K562 (cell line): ENCODE measurements around the gene PKD1L1. TPM values are rescaled to one million over a fixed set of nuclear protein-coding genes. Genes with fewer than 3 reads are reported as not detected.

ENCODE experiments used
- ATAC-seq: fragments of 200-7000 bp; cut with Tn5 transposase; 3 replicates; pipeline ENCODE4 v1.9.1; 2020; ENCODE audit warnings: moderate library complexity
- BruUV-seq: library from RNA; stranded (reverse); fragments of 400-500 nt; replicated peaks from 2 replicates; lab custom pipeline; 2021; lab: Mats Ljungman, UMichigan
- CTCF ChIA-PET: fragments of 300-600 bp; formaldehyde crosslinking; extraction: SDS; loops from one replicate; lab custom pipeline; 2021; ENCODE audit warnings: low intra/inter-chr PET ratio; lab: Yijun Ruan, JAX
- POLR2A ChIA-PET: fragments of 300-600, 350-650 bp; sonication (Branson Sonifier 250); formaldehyde crosslinking; extraction: SDS; loops from one replicate; lab custom pipeline; 2021; ENCODE audit warnings: antibody characterized with exemption, inconsistent platforms; lab: Yijun Ruan, JAX
- DNase-seq, 4 experiments: peaks; one replicate each; pipeline versions ENCODE4 v3.0.0 to v3.0.0-alpha.2; 2011 to 2018; ENCODE audit warnings: low spot score in 3 of 4, mixed read lengths in 3 of 4; ENCODE audit errors: extremely low read depth in 1 of 4
- FAIRE-seq: peaks from 2 replicates; lab custom pipeline; 2011; peaks lifted over from hg19 to GRCh38; lab: Jason Lieb, UNC
- H2AFZ ChIP-seq: 2 replicates; pipeline ENCODE4 v1.6.0; 2011; ENCODE audit warnings: low read depth, low read length, control low read depth, inconsistent platforms
- H3K27ac ChIP-seq: fragments of 200-600 bp; 3 replicates; pipeline ENCODE4 v1.8.0; 2011; ENCODE audit warnings: low read depth, mild to moderate bottlenecking, control low read depth, inconsistent platforms, low read length, moderate library complexity, mixed read lengths; ENCODE audit errors: extremely low read depth
- H3K27me3 ChIP-seq, 2 experiments: fragments of 300-600 bp in 1 of 2; 2 replicates in 1 of 2; 3 replicates in 1 of 2; pipeline versions ENCODE4 v1.6.0 to v1.8.0; 2011; ENCODE audit warnings: inconsistent platforms in 2 of 2, low read length in 2 of 2, mild to moderate bottlenecking in 1 of 2, mixed read lengths in 1 of 2, moderate library complexity in 1 of 2; ENCODE audit not compliant: control insufficient read depth in 2 of 2, insufficient read depth in 2 of 2
- H3K36me3 ChIP-seq: fragments of 300-600 bp; 3 replicates; pipeline ENCODE4 v1.8.0; 2011; ENCODE audit warnings: mild to moderate bottlenecking, low read length, inconsistent platforms; ENCODE audit not compliant: control insufficient read depth, insufficient read depth
- H3K4me1 ChIP-seq, 2 experiments: fragments of 200-600 bp in 1 of 2; replicated peaks in 1 of 2; 2 replicates in 1 of 2; 3 replicates in 1 of 2; pipeline versions ENCODE4 v1.5.1 to v1.8.0; 2011; ENCODE audit warnings: inconsistent platforms in 2 of 2, low read length in 2 of 2, mild to moderate bottlenecking in 1 of 2, mixed read lengths in 1 of 2, moderate library complexity in 1 of 2; ENCODE audit not compliant: control insufficient read depth in 2 of 2, insufficient read depth in 2 of 2
- H3K4me2 ChIP-seq: 2 replicates; pipeline ENCODE4 v1.6.1; 2011; ENCODE audit warnings: low read length, control low read depth, inconsistent platforms, mixed read lengths; ENCODE audit not compliant: insufficient read depth
- H3K4me3 ChIP-seq: fragments of 200-600 bp; sonication (generic), shearing (Covaris generic); 2 replicates; pipeline ENCODE4 v1.5.1; 2016; ENCODE audit warnings: control low read depth, inconsistent platforms
- H3K79me2 ChIP-seq: fragments of 200-600 bp; 3 replicates; pipeline ENCODE4 v1.8.0; 2011; ENCODE audit warnings: low read length, inconsistent platforms; ENCODE audit not compliant: control insufficient read depth, insufficient read depth
- H3K9ac ChIP-seq, 2 experiments: 2 replicates each; pipeline versions ENCODE4 v1.6.0 to v1.6.1; 2011; ENCODE audit warnings: low read depth in 2 of 2, low read length in 2 of 2, control low read depth in 1 of 2, inconsistent platforms in 1 of 2, mild to moderate bottlenecking in 1 of 2, mixed read lengths in 1 of 2; ENCODE audit not compliant: insufficient read depth in 1 of 2
- H3K9me1 ChIP-seq: one replicate; pipeline ENCODE4 v1.6.0; 2011; ENCODE audit warnings: inconsistent platforms, mild to moderate bottlenecking, low read length, moderate library complexity; ENCODE audit not compliant: control insufficient read depth, insufficient read depth
- H3K9me3 ChIP-seq: replicated peaks from 2 replicates; pipeline ENCODE4 v1.5.1; 2011; ENCODE audit warnings: low read depth, low read length, inconsistent platforms; ENCODE audit not compliant: control insufficient read depth, insufficient read depth
- H4K20me1 ChIP-seq: replicated peaks from 2 replicates; pipeline ENCODE4 v1.6.1; 2011; ENCODE audit warnings: low read length, inconsistent platforms, mixed read lengths; ENCODE audit not compliant: control insufficient read depth, insufficient read depth
- KDM4B ChIP-seq, 2 experiments: fragments of 450-650 bp in 1 of 2; sonication (generic) in 1 of 2; IDR thresholded peaks; 2 replicates each; pipeline ENCODE4 v1.6.1; 2016 to 2017; ENCODE audit warnings: borderline replicate concordance in 2 of 2, antibody characterized with exemption in 1 of 2, low read depth in 1 of 2, mild to moderate bottlenecking in 1 of 2
- KHSRP ChIP-seq: fragments of 450-650 bp; IDR thresholded peaks from 2 replicates; pipeline ENCODE4 v1.6.1; 2017
- NCOA2 ChIP-seq, 2 experiments: fragments of 450-650 bp; IDR thresholded peaks; 2 replicates each; pipeline ENCODE4 v1.6.1; 2018; ENCODE audit warnings: mild to moderate bottlenecking in 2 of 2, moderate library complexity in 1 of 2; ENCODE audit not compliant: partially characterized antibody in 2 of 2
- TCF7 ChIP-seq: sonication (generic); IDR thresholded peaks from 2 replicates; pipeline ENCODE4 v1.6.1; 2016; ENCODE audit warnings: antibody characterized with exemption, borderline replicate concordance
- U2AF2 ChIP-seq: fragments of 200-400 bp; formaldehyde crosslinking; optimal IDR thresholded peaks from 2 replicates; pipeline ENCODE3; 2017; ENCODE audit warnings: low read depth, mild to moderate bottlenecking, low read length
- ZFX ChIP-seq: sonication (generic); formaldehyde crosslinking; IDR thresholded peaks from 2 replicates; pipeline ENCODE4 v1.8.0; 2022; ENCODE audit warnings: mild to moderate bottlenecking, missing genetic modification reagents, moderate library complexity
- ZNF124 ChIP-seq: sonication (generic); formaldehyde crosslinking; IDR thresholded peaks from 2 replicates; pipeline ENCODE4 v1.8.1; 2022; ENCODE audit warnings: missing genetic modification reagents
- ZNF75A ChIP-seq: fragments of 450-650 bp; formaldehyde crosslinking; IDR thresholded peaks from 2 replicates; pipeline ENCODE4 v1.4.0; 2020; ENCODE audit warnings: mild to moderate bottlenecking
- WGBS: fragments of 100-300 bp; shearing (Covaris generic); methylation state at CpG from one replicate; pipeline ENCODE4 v1.1.6; 2016; ENCODE audit warnings: low coverage, mixed read lengths; ENCODE audit not compliant: insufficient coverage; ENCODE audit errors: missing lambda C conversion rate; 5-methylcytosine and 5-hydroxymethylcytosine counted together
- in situ Hi-C: fragments of 300-500 bp; cut with MboI; formaldehyde crosslinking; loops from 4 replicates; pipeline ENCODE4 v1.15.0; 2018; ENCODE audit warnings: inconsistent platforms, mixed read lengths
- intact Hi-C: fragments of 100-400 bp; cut with micrococcal nuclease; formaldehyde crosslinking; loops from 2 replicates; pipeline ENCODE4 v1.14.2; 2022
- polyA plus RNA-seq, 8 experiments: library from polyadenylated mRNA; depleted of rRNA in 4 of 8; stranded (reverse) in 5 of 8; unstranded in 3 of 8; fragments of >200 nt; fragmentation: Nextera tagmentation in 2 of 8; fragmentation: Illumina TruSeq in 1 of 8; extraction: Ambion mirVana in 2 of 8; extraction: Trizol in 1 of 8; gene quantifications; 2 replicates each; pipeline versions ENCODE4 v1.2.1 to v1.2.3, GENCODE V29; 2011 to 2014; ENCODE audit warnings: inconsistent platforms in 1 of 8, missing spikeins in 1 of 8
- total RNA-seq, 7 experiments: library from RNA; depleted of rRNA in 6 of 7; stranded (reverse); fragments of >200 nt in 6 of 7; fragmentation: Illumina TruSeq in 2 of 7; extraction: Trizol in 2 of 7; gene quantifications; 2 replicates each; pipeline versions ENCODE4 v1.2.1 to v1.2.3, GENCODE V29; 2011 to 2021; ENCODE audit warnings: low replicate concordance in 1 of 7

PKD1L1 gene
- total and polyA plus RNA-seq, 9 of the 15 experiments (the other 6 are each of a cell fraction or from before 2014, with no cell fraction given) = 0.01 to 0.02 TPM; not detected in 7

DNA sequence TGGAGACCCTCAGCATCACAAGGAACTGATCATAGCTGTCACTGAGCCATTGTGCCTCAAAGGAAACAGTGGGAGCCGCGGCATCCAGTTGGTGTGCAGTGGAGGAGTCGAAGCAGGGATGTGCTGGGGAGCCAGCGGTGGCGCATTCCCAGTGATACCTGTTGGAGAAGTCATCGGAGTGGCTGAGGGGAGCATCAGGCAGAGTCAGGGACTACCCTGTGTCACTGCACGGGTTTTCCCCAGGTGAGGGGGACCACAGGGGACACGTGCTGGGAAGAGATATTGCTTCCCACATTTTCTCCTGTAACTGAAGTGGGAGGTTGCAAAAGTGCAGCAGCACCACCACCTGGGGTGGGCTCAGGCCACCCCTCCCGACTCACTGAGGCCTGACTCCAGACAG is 57.7 kb downstream of the PKD1L1 start:
- H3K79me2 ChIP-seq = no peaks in the 10 kb centered on the region
- no peaks in the 10 kb centered on the region; the same call in 1 of the 2 replicates for H4K20me1 ChIP-seq
- ATAC-seq (no peak), DNase-seq (no peak), FAIRE-seq (no peak)
- H3K9ac ChIP-seq = no peak overlapping the region
- no peak for TF ChIP-seq KHSRP
- no peak for TF ChIP-seq NCOA2 (IDR thresholded peaks at IDR 0.05; ENCODE audit: partially characterized antibody in 2 of 2)
- no peaks in the 10 kb centered on the region for H3K36me3 ChIP-seq
- in situ Hi-C loops (no loop called here), intact Hi-C loops (no loop called here)
- ChIA-PET CTCF (no interaction called here), POLR2A (no interaction called here)
- no peak overlapping the region for H2AFZ ChIP-seq
- no peak overlapping the region for H3K4me2 ChIP-seq
- no peaks in the 10 kb centered on the region for H3K4me1 ChIP-seq
- no peaks in the 10 kb centered on the region for H3K9me3 ChIP-seq
- no peak overlapping the region for H3K27ac ChIP-seq
- WGBS = 0% methylated on average over 8 of the region's 9 CpGs
- BruUV-seq = no TSS peak
- H3K9me1 ChIP-seq = no peaks in the 10 kb centered on the region
- no peak overlapping the region for H3K4me3 ChIP-seq
- H3K27me3 ChIP-seq = peaks cover 3 to 63% of the 10 kb centered on the region in 2 experiments; a peak in 3 of 5 replicates

DNA sequence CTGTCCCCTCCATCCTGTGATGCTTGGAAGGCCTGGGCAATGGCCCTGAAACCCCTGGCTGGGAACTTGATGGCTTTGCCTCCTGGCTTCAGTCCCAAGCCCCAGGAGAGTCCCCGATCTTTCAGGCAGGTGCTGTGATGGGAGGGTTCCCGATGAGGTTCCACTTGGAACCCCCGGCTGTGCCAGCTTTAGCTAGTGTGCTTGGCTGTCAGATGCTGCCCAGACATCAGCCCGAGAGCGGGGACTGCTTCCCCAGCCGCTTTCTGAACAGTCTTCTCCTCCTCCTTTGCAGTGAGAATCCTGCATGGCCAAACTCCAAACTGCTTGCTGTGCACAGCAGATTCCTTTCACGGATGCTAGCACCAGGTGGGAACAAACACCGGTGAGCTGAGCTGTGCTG is 58.1 kb downstream of the PKD1L1 start:
- CTCF ChIA-PET = no interaction called here
- no peaks in the 10 kb centered on the region for H3K9me3 ChIP-seq
- H3K27ac ChIP-seq = no peak overlapping the region
- no peak overlapping the region for H3K4me3 ChIP-seq
- BruUV-seq = no TSS peak
- no peak overlapping the region; a peak in 1 of 4 replicates for H3K9ac ChIP-seq
- H2AFZ ChIP-seq = no peak overlapping the region
- peaks cover 3 to 67% of the 10 kb centered on the region in 2 experiments; a peak in 3 of 5 replicates for H3K27me3 ChIP-seq
- DNase-seq (no peak), FAIRE-seq (no peak), ATAC-seq (no peak)
- H3K36me3 ChIP-seq = no peaks in the 10 kb centered on the region
- intact Hi-C loops (no loop called here), in situ Hi-C loops (no loop called here)
- H4K20me1 ChIP-seq = no peaks in the 10 kb centered on the region; the same call in 1 of the 2 replicates
- H3K79me2 ChIP-seq = no peaks in the 10 kb centered on the region
- H3K9me1 ChIP-seq = no peaks in the 10 kb centered on the region
- no peaks in the 10 kb centered on the region for H3K4me1 ChIP-seq
- no peak overlapping the region for H3K4me2 ChIP-seq
- TF ChIP-seq KDM4B (IDR thresholded peaks at IDR 0.05; ENCODE audit: borderline replicate concordance in 2 of 2, low read depth in 1 of 2) (no peak), ZNF75A (CRISPR knock-in tag) (no peak), U2AF2 (no peak), ZFX (CRISPR knock-in tag) (no peak), TCF7 (no peak), ZNF124 (CRISPR knock-in tag) (no peak)
- POLR2A ChIA-PET = no interaction called here
- WGBS = 0% methylated on average over 5 of the region's 8 CpGs
